Limb (tissue), 2 donors: ENCODE data around the gene ARHGAP45.
A peak's percentile ranks its signal among the peaks of the same experiment; 100 is the strongest.

Experiments used
- DNase-seq, 2 donors: peaks; one replicate each; pipeline ENCODE4 v3.0.0-alpha.2; 2016; ENCODE audit errors: extremely low spot score in 2 of 2

The ARHGAP45 gene

GRCh38 chr19:1054102-1055027 is 12.6 kb upstream of the ARHGAP45 start:
- DNase-seq, result no peak

GRCh38 chr19:1055028-1055425 is 11.9 kb upstream of the ARHGAP45 start:
- no peak for DNase-seq

GRCh38 chr19:1055886-1056620 is 10.9 kb upstream of the ARHGAP45 start:
- DNase-seq, result no peak

DNA sequence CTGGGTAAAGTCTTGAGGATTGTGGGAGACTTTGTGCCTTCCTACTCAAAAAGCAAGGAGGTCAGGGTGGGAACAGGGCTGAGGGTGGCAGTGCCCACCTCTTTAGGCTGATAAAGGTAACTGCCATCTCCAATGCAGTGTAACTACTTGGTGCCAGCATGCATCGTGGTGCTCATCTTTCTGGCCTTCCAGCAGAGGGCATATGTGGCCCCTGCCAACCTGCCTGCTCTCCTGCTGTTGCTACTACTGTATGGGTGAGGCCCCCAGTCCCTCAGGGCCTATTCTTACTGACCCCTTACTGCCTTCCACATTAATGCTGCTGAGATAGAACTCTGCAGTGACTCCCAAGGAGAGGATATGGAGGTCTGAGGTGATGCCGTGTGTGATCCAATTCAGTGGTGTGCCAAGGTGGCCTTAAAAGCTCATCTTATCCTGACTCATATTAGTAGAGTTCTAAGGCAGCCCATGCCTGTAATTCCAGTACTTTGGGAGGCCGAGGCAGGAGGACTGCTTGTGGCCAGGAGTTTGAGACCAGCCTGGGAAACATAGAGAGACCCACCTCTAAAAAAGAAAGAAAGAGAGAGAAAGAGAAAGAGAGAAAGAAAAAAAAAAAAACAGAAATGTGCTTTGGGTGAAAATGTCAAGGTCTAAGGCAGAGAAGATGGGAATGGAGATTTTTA is 9.7 kb upstream of the ARHGAP45 start:
- DNase-seq, result no peak

DNA sequence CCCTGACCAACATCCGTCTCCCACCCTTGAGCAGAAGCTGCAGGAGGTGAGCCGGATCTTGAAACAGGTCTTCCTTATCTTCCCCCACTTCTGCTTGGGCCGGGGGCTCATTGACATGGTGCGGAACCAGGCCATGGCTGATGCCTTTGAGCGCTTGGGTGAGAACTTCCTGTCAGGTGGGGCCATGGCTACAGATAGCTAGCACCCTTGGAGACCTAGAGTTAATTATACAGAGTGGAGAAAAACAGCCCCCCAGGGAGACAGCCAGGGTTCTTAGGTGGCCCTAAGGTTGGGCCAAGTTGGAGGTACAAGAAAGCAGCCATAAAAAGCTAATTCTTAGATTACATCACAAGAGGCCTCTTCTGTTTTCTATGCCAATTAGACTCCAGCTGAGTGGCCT is 8.9 kb upstream of the ARHGAP45 start:
- DNase-seq, result no peak

GRCh38 chr19:1060689-1061088 is 6.3 kb upstream of the ARHGAP45 start:
- no peak for DNase-seq

GRCh38 chr19:1061987-1062386 is 5.0 kb upstream of the ARHGAP45 start:
- no peak for DNase-seq

GRCh38 chr19:1062387-1063029 is 4.5 kb upstream of the ARHGAP45 start:
- no peak for DNase-seq

- DNase-seq, result no peak
Measured at GRCh38 chr19:1063030-1063908, 3.7 kb upstream of the ARHGAP45 start.

DNA sequence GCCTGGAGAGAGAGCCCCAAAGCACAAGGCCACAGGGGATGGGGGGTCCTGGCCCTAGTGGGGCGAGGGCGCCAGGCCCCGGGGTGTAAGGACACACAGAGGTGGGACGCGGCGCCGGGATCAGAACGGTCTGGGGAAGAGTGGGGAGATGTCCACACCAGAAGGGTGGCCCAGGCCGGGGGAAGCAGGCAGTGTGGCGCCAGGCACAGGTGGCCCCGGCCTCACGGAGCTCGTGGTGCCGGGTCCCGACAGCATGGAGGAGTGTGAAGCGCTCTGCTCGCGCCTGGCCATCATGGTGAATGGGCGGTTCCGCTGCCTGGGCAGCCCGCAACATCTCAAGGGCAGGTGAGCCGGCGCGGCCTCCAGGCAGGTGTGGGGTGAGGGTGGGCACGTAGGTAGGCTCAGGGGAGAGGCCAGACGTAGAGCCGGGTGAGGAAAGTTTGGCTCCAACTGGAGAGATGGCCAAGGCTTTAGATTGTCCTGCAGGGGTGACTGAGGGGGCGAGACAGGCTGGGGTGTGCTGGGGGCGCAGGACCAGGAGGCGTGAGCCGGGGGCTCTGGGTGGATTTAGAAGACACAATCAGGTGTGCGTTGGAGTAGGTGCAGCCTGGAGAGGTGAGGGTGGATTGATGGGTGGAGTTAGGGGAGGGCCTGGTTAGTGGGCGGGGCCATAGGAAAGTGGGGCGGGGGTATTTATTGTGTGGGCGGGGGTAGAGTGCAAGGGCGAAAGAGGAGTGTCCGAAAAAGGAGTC is 2.9 kb upstream of the ARHGAP45 start:
- no peak for DNase-seq

GRCh38 chr19:1064661-1065605 is 2.0 kb upstream of the ARHGAP45 start:
- peak; percentile 47 to 76 for DNase-seq

DNA sequence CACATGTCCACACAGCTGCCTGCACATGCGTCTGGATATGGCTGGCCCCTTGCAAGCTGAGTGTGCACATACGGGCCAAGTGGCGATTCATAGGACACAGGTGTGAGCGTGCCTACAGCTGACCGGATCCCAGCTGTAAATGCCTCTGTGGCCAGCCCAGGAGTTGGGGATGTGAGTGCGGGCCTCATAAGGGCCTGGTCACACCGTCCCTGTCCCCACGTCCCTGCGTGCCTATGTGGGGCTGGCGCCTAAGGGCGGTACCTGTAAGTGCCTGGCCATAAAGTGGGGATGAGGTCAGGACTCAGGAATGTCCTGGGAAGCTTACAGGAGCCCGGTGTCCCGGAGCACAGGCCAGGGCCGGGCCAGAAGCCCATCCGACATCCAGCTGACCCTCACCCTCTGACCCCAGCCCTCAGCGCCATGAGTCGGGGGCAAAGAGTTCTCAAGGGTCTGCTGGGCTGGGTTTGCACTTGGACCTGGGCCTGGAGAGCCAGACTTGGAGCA is 1.3 kb upstream of the ARHGAP45 start:
- DNase-seq, result no peak

DNA sequence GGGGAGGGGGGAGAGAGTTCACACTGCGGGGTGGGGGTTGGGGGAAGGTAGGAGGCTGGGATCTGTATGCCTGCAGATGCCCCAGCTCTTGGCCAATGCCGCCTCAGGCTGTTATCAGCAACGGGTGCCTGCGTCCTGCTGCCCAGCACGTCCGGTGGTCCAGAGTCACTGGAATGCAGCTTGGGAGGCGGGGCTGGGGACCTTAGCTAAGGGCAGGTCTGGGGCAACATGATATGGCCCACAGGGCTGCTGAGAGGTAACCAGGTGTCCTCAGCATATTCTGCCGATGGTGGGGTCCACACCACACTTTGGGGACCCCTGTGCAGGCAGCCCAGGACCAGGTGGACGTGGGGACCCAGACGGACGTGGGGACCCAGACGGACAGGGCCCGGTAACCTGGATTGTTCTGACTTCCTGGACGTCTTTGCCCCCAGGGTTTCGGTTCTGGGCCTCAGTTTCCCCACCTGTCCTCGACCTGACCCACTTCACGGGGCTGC is 668 bp upstream of the ARHGAP45 start:
- no peak for DNase-seq

GRCh38 chr19:1067341-1067957 is 482 bp downstream of the ARHGAP45 start:
- DNase-seq, result no peak

DNA sequence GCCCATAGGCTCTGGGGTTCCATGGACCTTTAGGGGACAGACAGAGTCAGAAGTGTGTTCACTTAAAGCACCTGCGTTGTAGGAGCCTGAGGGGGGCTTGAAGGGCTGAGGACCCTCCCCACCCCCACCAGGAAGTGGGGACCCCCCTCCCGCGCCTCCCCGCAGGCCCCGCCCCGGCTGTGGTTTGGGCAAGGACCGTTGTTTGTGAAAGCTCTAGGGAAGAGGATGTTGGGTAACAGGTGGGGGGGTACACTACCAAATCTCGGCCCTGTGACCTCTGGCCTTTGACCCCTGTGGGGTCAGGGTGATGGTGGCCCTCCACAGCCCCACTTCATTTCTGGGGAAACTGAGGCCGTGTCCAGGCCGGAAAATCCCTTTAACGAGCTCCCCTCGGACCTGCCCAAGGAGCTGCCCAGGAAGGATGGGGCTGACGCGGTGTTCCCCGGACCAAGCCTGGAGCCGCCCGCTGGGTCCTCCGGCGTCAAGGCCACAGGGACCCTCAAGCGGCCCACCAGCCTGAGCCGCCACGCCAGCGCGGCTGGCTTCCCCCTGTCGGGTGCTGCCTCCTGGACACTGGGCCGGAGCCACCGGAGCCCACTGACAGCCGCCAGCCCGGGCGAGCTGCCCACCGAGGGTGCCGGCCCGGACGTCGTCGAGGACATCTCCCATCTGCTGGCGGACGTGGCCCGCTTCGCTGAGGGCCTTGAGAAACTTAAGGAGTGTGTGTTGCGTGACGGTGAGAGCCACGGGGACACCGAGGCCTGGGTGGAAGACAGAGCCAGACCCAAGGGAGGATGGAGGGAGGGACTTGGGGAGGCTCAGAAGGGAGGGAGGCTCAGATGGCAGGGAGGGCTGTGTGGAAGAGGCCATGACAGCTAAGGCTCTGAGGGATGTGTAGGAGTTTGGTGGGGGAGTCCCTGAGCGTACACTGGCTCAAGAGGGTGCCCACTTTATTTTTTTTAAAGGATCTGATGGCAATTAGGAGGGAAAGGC is 1.3 kb downstream of the ARHGAP45 start:
- DNase-seq, result no peak

GRCh38 chr19:1069009-1069779 is 2.2 kb downstream of the ARHGAP45 start:
- DNase-seq, result no peak
